ENCODE measurements around the gene FAM221A.

DNA sequence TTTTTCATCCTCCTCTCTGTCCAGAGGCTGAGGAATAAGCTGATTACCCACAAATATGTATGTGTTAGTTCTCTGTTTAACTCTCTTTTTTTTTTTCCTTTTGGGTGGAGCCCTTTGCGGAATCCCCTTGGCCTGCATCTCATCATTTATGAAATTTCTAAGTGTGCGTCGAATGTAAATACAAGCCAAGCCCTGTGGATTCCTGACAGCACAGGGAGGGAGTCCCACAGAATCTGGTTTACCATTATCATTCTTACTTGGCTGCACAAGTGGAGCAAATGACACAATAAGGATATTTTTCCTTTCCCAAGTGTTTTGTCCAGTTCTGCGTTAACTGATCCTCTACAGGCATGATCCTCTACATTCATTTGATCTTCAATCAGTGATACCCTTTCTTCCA is 41.5 kb downstream of the FAM221A start:
- TF ChIP-seq POLR2AphosphoS5 (IDR thresholded peaks at IDR 0.05) (no peak), EP300 (IDR thresholded peaks at IDR 0.05) (no peak)
- TF ChIP-seq, protein P1, sequence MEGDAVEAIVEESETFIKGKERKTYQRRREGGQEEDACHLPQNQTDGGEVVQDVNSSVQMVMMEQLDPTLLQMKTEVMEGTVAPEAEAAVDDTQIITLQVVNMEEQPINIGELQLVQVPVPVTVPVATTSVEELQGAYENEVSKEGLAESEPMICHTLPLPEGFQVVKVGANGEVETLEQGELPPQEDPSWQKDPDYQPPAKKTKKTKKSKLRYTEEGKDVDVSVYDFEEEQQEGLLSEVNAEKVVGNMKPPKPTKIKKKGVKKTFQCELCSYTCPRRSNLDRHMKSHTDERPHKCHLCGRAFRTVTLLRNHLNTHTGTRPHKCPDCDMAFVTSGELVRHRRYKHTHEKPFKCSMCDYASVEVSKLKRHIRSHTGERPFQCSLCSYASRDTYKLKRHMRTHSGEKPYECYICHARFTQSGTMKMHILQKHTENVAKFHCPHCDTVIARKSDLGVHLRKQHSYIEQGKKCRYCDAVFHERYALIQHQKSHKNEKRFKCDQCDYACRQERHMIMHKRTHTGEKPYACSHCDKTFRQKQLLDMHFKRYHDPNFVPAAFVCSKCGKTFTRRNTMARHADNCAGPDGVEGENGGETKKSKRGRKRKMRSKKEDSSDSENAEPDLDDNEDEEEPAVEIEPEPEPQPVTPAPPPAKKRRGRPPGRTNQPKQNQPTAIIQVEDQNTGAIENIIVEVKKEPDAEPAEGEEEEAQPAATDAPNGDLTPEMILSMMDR (IDR thresholded peaks at IDR 0.05) = no peak
